Mesendoderm (in vitro differentiated cells): Measurements from ENCODE around the gene C3.
"Not testable (repeated sequence)": the region's sequence is repeated elsewhere in the genome, so short reads cannot be mapped to it uniquely, and the experiment has no call there.

Experiments
- DNase-seq: peaks from one replicate; pipeline ENCODE4 v3.0.0; 2013
- H2AK5ac ChIP-seq: 2 replicates; pipeline ENCODE4 v1.6.1; 2013; ENCODE audit warnings: low read length, inconsistent platforms
- H2BK120ac ChIP-seq: 2 replicates; pipeline ENCODE4 v1.6.1; 2013; ENCODE audit warnings: low read depth, mild to moderate bottlenecking, low read length, moderate library complexity, mixed read lengths
- H2BK15ac ChIP-seq: replicated peaks from 2 replicates; pipeline ENCODE4 v1.6.1; 2013; ENCODE audit warnings: low read depth, mild to moderate bottlenecking, moderate library complexity
- H2BK5ac ChIP-seq: 2 replicates; pipeline ENCODE4 v1.6.1; 2013; ENCODE audit warnings: low read length, inconsistent platforms
- H3K18ac ChIP-seq: 2 replicates; pipeline ENCODE4 v1.6.1; 2013; ENCODE audit warnings: mild to moderate bottlenecking, low read length, mixed read lengths
- H3K23ac ChIP-seq: one replicate; pipeline ENCODE4 v1.6.1; 2013; ENCODE audit warnings: low read length
- H3K27ac ChIP-seq: 2 replicates; pipeline ENCODE4 v1.5.1; 2013; ENCODE audit warnings: low read depth, mild to moderate bottlenecking, inconsistent platforms, low read length, moderate library complexity
- H3K27me3 ChIP-seq: 2 replicates; pipeline ENCODE4 v1.6.1; 2013; ENCODE audit warnings: low read length, control low read depth, mild to moderate bottlenecking, inconsistent platforms; ENCODE audit not compliant: insufficient read depth, poor library complexity
- H3K36me3 ChIP-seq: 2 replicates; pipeline ENCODE4 v1.6.1; 2013; ENCODE audit warnings: low read length, inconsistent platforms; ENCODE audit not compliant: control insufficient read depth, insufficient read depth
- H3K4ac ChIP-seq: one replicate; pipeline ENCODE4 v1.6.1; 2013; ENCODE audit warnings: low read depth, mild to moderate bottlenecking, low read length, moderate library complexity
- H3K4me1 ChIP-seq: 2 replicates; pipeline ENCODE4 v1.6.1; 2013; ENCODE audit warnings: low read depth, low read length, inconsistent platforms; ENCODE audit not compliant: control insufficient read depth
- H3K4me2 ChIP-seq: 2 replicates; pipeline ENCODE4 v1.6.1; 2013; ENCODE audit warnings: low read length
- H3K4me3 ChIP-seq: 2 replicates; pipeline ENCODE4 v1.5.1; 2013; ENCODE audit warnings: mild to moderate bottlenecking, low read length
- H3K56ac ChIP-seq: one replicate; pipeline ENCODE4 v1.6.1; 2013; ENCODE audit warnings: low read length
- H3K79me1 ChIP-seq: 2 replicates; pipeline ENCODE4 v1.6.1; 2013; ENCODE audit warnings: low read length, inconsistent platforms
- H3K79me2 ChIP-seq: 2 replicates; pipeline ENCODE4 v1.6.1; 2013; ENCODE audit warnings: mild to moderate bottlenecking, low read length; ENCODE audit not compliant: control insufficient read depth, insufficient read depth
- H3K9ac ChIP-seq: 2 replicates; pipeline ENCODE4 v1.6.1; 2013; ENCODE audit warnings: low read length, inconsistent platforms
- H4K5ac ChIP-seq: one replicate; pipeline ENCODE4 v1.6.1; 2013; ENCODE audit warnings: low read length
- H4K8ac ChIP-seq: one replicate; pipeline ENCODE4 v1.6.1; 2013; ENCODE audit warnings: low read depth, mild to moderate bottlenecking, control low read depth, low read length, moderate library complexity
- WGBS: extraction: QIAGEN DNeasy Blood & Tissue Kit; methylation state at CpG from one replicate; pipeline ENCODE4 v1.1.7; 2013; ENCODE audit warnings: low lambda C conversion rate, missing lambda C conversion rate; ENCODE audit not compliant: insufficient coverage; ENCODE audit errors: extremely low coverage; 5-methylcytosine and 5-hydroxymethylcytosine counted together

Gene C3

DNA sequence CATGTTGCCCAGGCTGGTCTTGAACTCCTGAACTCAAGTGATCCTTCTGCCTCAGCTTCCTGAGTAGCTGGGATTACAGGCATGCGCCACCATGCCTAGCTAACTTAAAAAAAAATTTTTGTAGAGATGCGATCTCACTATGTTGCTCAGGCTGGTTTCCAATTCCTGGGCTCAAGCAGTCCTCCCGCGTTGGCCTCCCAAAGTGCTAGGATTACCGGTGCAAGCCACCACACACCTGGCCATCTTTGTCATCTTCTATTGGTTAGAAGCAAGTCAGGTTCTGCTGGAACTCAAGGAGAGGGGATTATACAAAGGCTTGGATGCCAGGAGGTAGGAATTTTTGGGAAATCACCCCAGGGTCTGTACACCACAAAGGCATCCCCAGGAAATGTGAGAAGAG is 75.7 kb downstream of the C3 start:
- Histone ChIP-seq H3K36me3 (no peaks in the 10 kb centered on the region), H3K79me2 (no peaks in the 10 kb centered on the region), H3K23ac (no peak overlapping the region), H3K4me2 (no peak overlapping the region), H2AK5ac (no peak overlapping the region), H3K4ac (no peak overlapping the region), H4K8ac (no peak overlapping the region), H3K56ac (no peak overlapping the region), H2BK120ac (no peak overlapping the region), H3K9ac (no peak overlapping the region), H2BK15ac (no peak overlapping the region), H4K5ac (no peak overlapping the region), H2BK5ac (no peak overlapping the region), H3K27ac (no peak overlapping the region), H3K79me1 (no peaks in the 10 kb centered on the region), H3K4me3 (no peak overlapping the region), H3K4me1 (no peaks in the 10 kb centered on the region), H3K27me3 (no peaks in the 10 kb centered on the region), H3K18ac (no peak overlapping the region)
- WGBS, result no CpG with 5 or more reads among the region's 5 CpGs
- DNase-seq, result no peak

DNA sequence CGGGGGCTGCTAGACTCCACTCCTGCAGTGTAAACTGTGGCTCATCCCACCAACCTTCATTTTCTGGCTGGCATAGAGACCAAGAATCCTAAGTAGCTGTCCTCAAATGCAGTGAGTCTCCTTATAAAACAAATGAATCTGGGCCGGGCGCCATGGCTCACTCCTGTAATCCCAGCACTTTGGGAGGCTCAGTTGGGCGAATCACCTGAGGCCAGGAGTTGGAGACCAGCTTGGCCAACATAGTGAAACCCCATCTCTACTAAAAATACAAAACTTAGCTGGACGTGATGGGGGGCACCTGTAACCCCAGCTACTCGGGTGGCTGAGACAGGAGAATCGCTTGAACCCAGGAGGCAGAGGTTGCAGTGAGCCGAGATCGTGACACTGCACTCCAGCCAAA is 80.1 kb downstream of the C3 start:
- no CpG with 5 or more reads among the region's 9 CpGs for WGBS
- H3K18ac ChIP-seq, result not testable (repeated sequence)

DNA sequence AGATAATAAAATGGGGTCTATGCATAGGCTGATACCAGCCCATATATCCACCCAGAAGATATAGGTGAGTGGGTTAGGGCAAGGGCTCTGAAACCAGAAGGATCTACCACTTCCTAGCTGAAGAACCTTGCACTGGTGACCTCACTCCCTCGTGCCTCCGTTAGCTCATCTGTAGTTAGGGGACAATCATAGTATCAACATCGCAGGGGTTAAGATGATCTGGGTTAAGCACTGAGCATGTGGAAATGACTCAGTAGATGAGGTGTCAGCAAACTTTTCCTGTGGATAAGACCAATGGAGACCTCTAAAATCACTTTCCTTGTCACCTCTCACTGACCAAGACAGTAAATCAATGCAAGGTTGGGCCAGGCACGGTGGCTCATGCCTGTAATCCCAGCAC is 81.0 kb downstream of the C3 start:
- Histone ChIP-seq H3K4me2 (no peak overlapping the region), H3K4me1 (no peaks in the 10 kb centered on the region), H2BK5ac (no peak overlapping the region), H2AK5ac (no peak overlapping the region), H2BK120ac (no peak overlapping the region), H3K4ac (no peak overlapping the region), H3K9ac (no peak overlapping the region), H3K79me2 (no peaks in the 10 kb centered on the region), H3K27ac (no peak overlapping the region), H3K18ac (no peak overlapping the region), H4K8ac (no peak overlapping the region), H3K27me3 (no peaks in the 10 kb centered on the region), H3K36me3 (no peaks in the 10 kb centered on the region), H2BK15ac (no peak overlapping the region), H3K23ac (no peak overlapping the region), H3K79me1 (no peaks in the 10 kb centered on the region), H3K56ac (no peak overlapping the region), H3K4me3 (no peak overlapping the region), H4K5ac (no peak overlapping the region)
- WGBS, result no CpG with 5 or more reads among the region's 4 CpGs
- no peak for DNase-seq

More for the DNA sequence above, 80.1 kb downstream of the C3 start:
- H4K5ac ChIP-seq, H2BK5ac ChIP-seq, H3K79me2 ChIP-seq, H3K9ac ChIP-seq, H2BK15ac ChIP-seq, H3K23ac ChIP-seq, H3K4me3 ChIP-seq, H3K27ac ChIP-seq, H3K4me1 ChIP-seq, DNase-seq, H2AK5ac ChIP-seq, H3K56ac ChIP-seq, H3K4me2 ChIP-seq, H3K36me3 ChIP-seq, H3K4ac ChIP-seq, H2BK120ac ChIP-seq, H3K27me3 ChIP-seq, H3K79me1 ChIP-seq, H4K8ac ChIP-seq: not testable (repeated sequence)

DNA sequence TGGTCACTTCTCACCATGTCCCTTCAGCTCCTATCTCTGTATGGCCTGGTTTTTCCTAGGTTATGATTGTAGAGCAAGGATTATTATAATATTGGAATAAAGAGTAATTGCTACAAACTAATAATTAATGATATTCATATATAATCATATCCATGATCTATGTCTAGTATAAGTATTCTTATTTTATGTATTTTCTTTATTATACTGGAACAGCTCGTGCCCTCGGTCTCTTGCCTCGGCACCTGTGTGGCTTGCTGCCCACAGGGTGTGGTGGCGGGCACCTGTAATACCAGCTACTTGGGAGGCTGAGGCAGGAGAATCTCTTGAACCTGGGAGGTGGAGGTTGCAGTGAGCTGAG is 87.0 kb downstream of the C3 start:
- H3K79me2 ChIP-seq, H3K56ac ChIP-seq: not testable (repeated sequence)

DNA sequence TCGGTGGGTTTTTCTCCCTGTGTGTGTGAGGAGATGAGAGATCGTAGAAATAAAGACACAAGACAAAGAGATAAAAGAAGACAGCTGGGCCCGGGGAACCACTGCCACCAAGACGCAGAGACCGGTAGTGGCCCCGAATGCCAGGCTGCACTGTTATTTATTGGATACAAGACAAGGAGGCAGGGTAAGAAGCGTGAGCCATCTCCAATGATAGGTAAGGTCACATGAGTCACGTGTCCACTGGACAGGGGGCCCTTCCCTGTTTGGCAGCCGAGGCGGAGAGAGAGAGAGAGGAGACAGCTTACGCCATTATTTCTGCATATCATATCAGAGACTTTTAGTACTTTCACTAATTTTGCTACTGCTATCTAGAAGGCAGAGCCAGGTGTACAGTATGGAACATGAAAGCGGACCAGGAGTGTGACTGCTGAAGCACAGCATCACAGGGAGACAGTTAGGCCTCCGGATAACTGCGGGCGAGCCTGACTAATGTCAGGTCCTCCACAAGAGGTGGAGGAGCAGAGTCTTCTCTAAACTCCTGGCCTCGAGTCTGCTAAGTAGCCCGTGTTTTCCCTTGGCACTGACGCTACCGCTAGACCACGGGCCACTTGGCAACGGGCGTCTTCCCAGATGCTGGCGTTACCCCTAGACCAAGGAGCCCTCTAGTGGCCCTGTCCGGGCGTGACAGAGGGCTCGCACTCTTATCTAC is 87.5 kb downstream of the C3 start:
- not testable (repeated sequence) for H3K27me3 ChIP-seq, H3K4me2 ChIP-seq, H2BK120ac ChIP-seq, H3K36me3 ChIP-seq, H4K8ac ChIP-seq, H2BK15ac ChIP-seq, H3K4ac ChIP-seq, H4K5ac ChIP-seq, H2BK5ac ChIP-seq, H2AK5ac ChIP-seq, H3K79me1 ChIP-seq, H3K79me2 ChIP-seq, H3K9ac ChIP-seq, H3K23ac ChIP-seq, H3K4me3 ChIP-seq, H3K56ac ChIP-seq, H3K27ac ChIP-seq, H3K18ac ChIP-seq, H3K4me1 ChIP-seq
- DNase-seq, result peak; percentile 69
- WGBS, result no CpG with 5 or more reads among the region's 26 CpGs

More for the DNA sequence above, 87.0 kb downstream of the C3 start:
- DNase-seq, H3K79me1 ChIP-seq, H3K18ac ChIP-seq, H3K4me1 ChIP-seq, H3K4me2 ChIP-seq, H3K23ac ChIP-seq, H3K4me3 ChIP-seq, H2BK5ac ChIP-seq, H4K5ac ChIP-seq, H2BK15ac ChIP-seq, H3K27ac ChIP-seq, H3K27me3 ChIP-seq, H3K36me3 ChIP-seq, H2AK5ac ChIP-seq, H3K4ac ChIP-seq, H2BK120ac ChIP-seq, H4K8ac ChIP-seq, H3K9ac ChIP-seq: not testable (repeated sequence)
- no CpG with 5 or more reads among the region's 4 CpGs for WGBS

DNA sequence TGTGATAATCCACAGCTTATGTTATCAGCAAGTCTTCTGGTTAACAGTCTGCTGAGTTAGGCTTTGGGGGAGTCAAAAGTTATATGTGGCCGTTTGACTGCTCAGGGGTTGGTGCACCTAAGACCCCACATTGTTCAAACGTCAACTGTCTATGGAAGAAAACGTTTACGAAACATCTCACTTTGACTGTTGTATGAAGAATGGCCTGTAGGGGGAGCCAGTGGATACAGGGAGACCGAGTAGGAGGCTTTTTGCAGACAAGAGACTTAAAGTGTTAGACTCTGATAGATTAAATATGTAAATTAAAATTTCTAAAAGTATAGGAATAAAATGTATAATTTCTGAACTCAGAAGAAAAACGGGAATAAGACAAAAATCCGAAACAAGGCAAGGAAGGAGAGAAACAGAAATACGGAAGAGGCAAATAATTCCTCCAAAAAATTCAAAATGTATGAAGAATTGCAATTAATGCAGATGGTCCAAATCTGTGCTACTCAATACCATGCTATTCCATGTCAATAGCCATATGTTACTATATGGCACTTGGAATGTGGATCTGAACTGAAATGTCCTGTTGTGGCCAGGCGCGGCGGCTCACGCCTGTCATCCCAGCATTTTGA is 88.3 kb downstream of the C3 start:
- H3K27ac ChIP-seq, result no peak overlapping the region
- no peak overlapping the region for H2AK5ac ChIP-seq
- H2BK5ac ChIP-seq, result no peak overlapping the region
- H3K4ac ChIP-seq, result no peak overlapping the region
- WGBS, result no CpG with 5 or more reads among the region's 12 CpGs
- no peak overlapping the region for H2BK120ac ChIP-seq
- no peak overlapping the region for H3K9ac ChIP-seq
- H3K18ac ChIP-seq, result no peak overlapping the region
- no peak overlapping the region for H4K8ac ChIP-seq
- no peak overlapping the region for H3K4me3 ChIP-seq
- H3K4me1 ChIP-seq, result no peaks in the 10 kb centered on the region
- H3K23ac ChIP-seq, result no peak overlapping the region
- H3K27me3 ChIP-seq, result no peaks in the 10 kb centered on the region
- peak; percentile 81 for DNase-seq
- no peak overlapping the region for H2BK15ac ChIP-seq
- H3K79me1 ChIP-seq, result no peaks in the 10 kb centered on the region
- no peak overlapping the region for H3K56ac ChIP-seq
- no peak overlapping the region for H4K5ac ChIP-seq
- H3K79me2 ChIP-seq, result no peaks in the 10 kb centered on the region
- H3K36me3 ChIP-seq, result no peaks in the 10 kb centered on the region
- no peak overlapping the region for H3K4me2 ChIP-seq
